ENCODE results near the gene ACBD3. TPM values are rescaled to one million over a fixed set of nuclear protein-coding genes. Genes with fewer than 3 reads are reported as not detected.

The ACBD3 gene
- total and polyA plus RNA-seq, 2 of the 8 experiments (the other 6 are each of a cell fraction or from before 2014, with no cell fraction given), result 8.4 to 29.4 TPM

- TF ChIP-seq KDM5A (IDR thresholded peaks at IDR 0.05; ENCODE audit: low read length), result no peak
Measured at GRCh38 chr1:226125097-226125630, 61.4 kb downstream of the ACBD3 start (continued).
